Activated T-helper 9 cell treated with anti-CD3 and anti-CD28 coated beads, Interleukin-2, amount 50 U/mL, for 16 hours (primary cell): ENCODE results near the gene INHBE.
"Not testable (repeated sequence)": the region's sequence is repeated elsewhere in the genome, so short reads cannot be mapped to it uniquely, and the experiment has no call there.

Experiments used
- DNase-seq: peaks from one replicate; pipeline ENCODE4 v3.0.0-alpha.2; 2020; ENCODE audit warnings: low read depth

The INHBE gene

GRCh38 chr12:57441846-57442427, 13.2 kb upstream of the INHBE start:
- no peak for DNase-seq

GRCh38 chr12:57444337-57444736, 10.8 kb upstream of the INHBE start:
- not testable (repeated sequence) for DNase-seq

- no peak for DNase-seq
Measured at GRCh38 chr12:57444744-57445143, 10.4 kb upstream of the INHBE start.

GRCh38 chr12:57446292-57446960, 8.7 kb upstream of the INHBE start:
- DNase-seq, result no peak

- no peak for DNase-seq
Measured at GRCh38 chr12:57448669-57449068, 6.4 kb upstream of the INHBE start.

GRCh38 chr12:57449375-57449774, 5.7 kb upstream of the INHBE start:
- DNase-seq, result no peak

GRCh38 chr12:57450057-57450456, 5.0 kb upstream of the INHBE start:
- DNase-seq, result no peak

- no peak for DNase-seq
Measured at GRCh38 chr12:57451233-57451778, 3.8 kb upstream of the INHBE start.

- no peak for DNase-seq
Measured at GRCh38 chr12:57452181-57452936, 2.7 kb upstream of the INHBE start.

GRCh38 chr12:57452937-57453509, 2.1 kb upstream of the INHBE start:
- no peak for DNase-seq

- DNase-seq, result no peak
Measured at GRCh38 chr12:57454213-57454565, 918 bp upstream of the INHBE start.

GRCh38 chr12:57455374-57456144, 452 bp downstream of the INHBE start:
- no peak for DNase-seq

GRCh38 chr12:57456145-57456700, 1.1 kb downstream of the INHBE start:
- DNase-seq, result no peak

- no peak for DNase-seq
Measured at GRCh38 chr12:57456737-57457490, 1.8 kb downstream of the INHBE start.

GRCh38 chr12:57458665-57459054, 3.6 kb downstream of the INHBE start:
- no peak for DNase-seq

- DNase-seq, result peak; percentile 85
Measured at GRCh38 chr12:57459055-57459749, 4.1 kb downstream of the INHBE start.

- DNase-seq, result no peak
Measured at GRCh38 chr12:57459750-57460467, 4.8 kb downstream of the INHBE start, which contains the start of gene GLI1. GLI1 (plus strand) TSS chr12:57459785; CDS start chr12:57463692, 3,907 bp downstream.

GRCh38 chr12:57460468-57460784, 5.3 kb downstream of the INHBE start:
- no peak for DNase-seq

- no peak for DNase-seq
Measured at GRCh38 chr12:57460841-57461275, 5.8 kb downstream of the INHBE start.
